GM18870 (cell line): ENCODE data around the gene TRIM71.

ENCODE experiments used
- ATAC-seq: cut with Tn5 transposase; IDR thresholded peaks from one replicate; pipeline ENCODE4 v1.9.1; 2021; ENCODE audit warnings: moderate library complexity; ENCODE audit not compliant: unreplicated experiment

The TRIM71 gene

GRCh38 chr3:32862936-32863487 lies 45.2 kb downstream of the TRIM71 start:
- no peak for ATAC-seq

GRCh38 chr3:32865383-32865782 lies 47.6 kb downstream of the TRIM71 start:
- ATAC-seq: no peak

- ATAC-seq: no peak
These were observed 48.7 kb downstream of the TRIM71 start for GRCh38 chr3:32866533-32866932.

- ATAC-seq: no peak
These were observed 50.2 kb downstream of the TRIM71 start for GRCh38 chr3:32867954-32868353.

GRCh38 chr3:32868719-32869512 lies 51.1 kb downstream of the TRIM71 start:
- no peak for ATAC-seq

- no peak for ATAC-seq
These were observed 51.8 kb downstream of the TRIM71 start for GRCh38 chr3:32869513-32870047.

- no peak for ATAC-seq
These were observed 52.7 kb downstream of the TRIM71 start for GRCh38 chr3:32870373-32871095.

- ATAC-seq: no peak
These were observed 53.5 kb downstream of the TRIM71 start for GRCh38 chr3:32871273-32871672.

- no peak for ATAC-seq
These were observed 54.9 kb downstream of the TRIM71 start for GRCh38 chr3:32872487-32873382.

GRCh38 chr3:32873531-32874130 lies 55.8 kb downstream of the TRIM71 start:
- no peak for ATAC-seq

- no peak for ATAC-seq
These were observed 59.1 kb downstream of the TRIM71 start for GRCh38 chr3:32876920-32877319.

GRCh38 chr3:32877598-32877997 lies 59.8 kb downstream of the TRIM71 start:
- ATAC-seq: no peak

GRCh38 chr3:32880225-32880624 lies 62.4 kb downstream of the TRIM71 start:
- no peak for ATAC-seq

- no peak for ATAC-seq
These were observed 63.8 kb downstream of the TRIM71 start for GRCh38 chr3:32881624-32882023.

- peak; percentile 37 for ATAC-seq
These were observed 64.4 kb downstream of the TRIM71 start for GRCh38 chr3:32882189-32882588.

GRCh38 chr3:32882603-32883025 lies 64.8 kb downstream of the TRIM71 start:
- ATAC-seq: peak; percentile 94

- no peak for ATAC-seq
These were observed 66.0 kb downstream of the TRIM71 start for GRCh38 chr3:32883817-32884216.

GRCh38 chr3:32884591-32884990 lies 66.8 kb downstream of the TRIM71 start:
- ATAC-seq: no peak

- ATAC-seq: no peak
These were observed 67.6 kb downstream of the TRIM71 start for GRCh38 chr3:32885283-32885901.

- ATAC-seq: no peak
These were observed 68.5 kb downstream of the TRIM71 start for GRCh38 chr3:32886296-32886695.
